GM19397 (cell line): Measurements from ENCODE around the gene VPS37B.
"Not testable (repeated sequence)": the region's sequence is repeated elsewhere in the genome, so short reads cannot be mapped to it uniquely, and the experiment has no call there.

Experiments
- ATAC-seq: cut with Tn5 transposase; IDR thresholded peaks from one replicate; pipeline ENCODE4 v1.9.1; 2021; ENCODE audit warnings: mild to moderate bottlenecking, moderate library complexity; ENCODE audit not compliant: unreplicated experiment

Gene VPS37B

DNA sequence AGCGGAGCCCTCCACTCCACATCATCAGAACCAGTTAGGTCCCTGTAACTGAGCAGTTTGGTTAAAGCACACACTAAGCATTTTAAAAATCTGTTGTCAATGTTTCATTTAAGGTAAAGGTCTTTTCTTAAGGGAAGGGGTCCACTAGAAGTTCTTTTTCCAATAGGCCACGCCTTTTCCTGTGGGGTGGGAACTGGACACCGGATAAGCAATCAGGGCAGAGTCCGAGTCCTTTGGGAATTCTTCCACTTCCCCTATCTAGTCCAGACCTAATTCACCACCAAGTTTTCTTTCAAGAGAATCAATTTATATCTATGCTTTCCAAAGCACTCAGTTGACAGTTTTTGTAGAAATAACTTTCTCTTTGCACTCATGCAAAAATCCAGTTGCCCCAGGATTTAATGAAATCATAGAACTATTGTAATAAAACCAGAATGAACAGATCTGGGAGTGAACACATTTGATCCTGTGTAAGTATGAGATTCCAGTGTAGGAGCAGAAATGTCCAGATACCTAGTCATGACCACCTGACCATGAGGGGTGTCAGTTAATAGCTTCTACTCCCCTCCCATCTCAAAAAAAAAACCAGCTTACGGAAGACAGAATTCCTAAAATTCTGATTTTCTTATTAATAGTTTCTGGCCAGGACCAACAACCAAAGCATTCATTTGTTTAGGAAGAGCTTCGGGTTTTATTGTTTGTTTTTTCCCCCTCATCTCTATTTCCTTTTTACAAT, 11.7 kb downstream of the VPS37B start:
- ATAC-seq = no peak

DNA sequence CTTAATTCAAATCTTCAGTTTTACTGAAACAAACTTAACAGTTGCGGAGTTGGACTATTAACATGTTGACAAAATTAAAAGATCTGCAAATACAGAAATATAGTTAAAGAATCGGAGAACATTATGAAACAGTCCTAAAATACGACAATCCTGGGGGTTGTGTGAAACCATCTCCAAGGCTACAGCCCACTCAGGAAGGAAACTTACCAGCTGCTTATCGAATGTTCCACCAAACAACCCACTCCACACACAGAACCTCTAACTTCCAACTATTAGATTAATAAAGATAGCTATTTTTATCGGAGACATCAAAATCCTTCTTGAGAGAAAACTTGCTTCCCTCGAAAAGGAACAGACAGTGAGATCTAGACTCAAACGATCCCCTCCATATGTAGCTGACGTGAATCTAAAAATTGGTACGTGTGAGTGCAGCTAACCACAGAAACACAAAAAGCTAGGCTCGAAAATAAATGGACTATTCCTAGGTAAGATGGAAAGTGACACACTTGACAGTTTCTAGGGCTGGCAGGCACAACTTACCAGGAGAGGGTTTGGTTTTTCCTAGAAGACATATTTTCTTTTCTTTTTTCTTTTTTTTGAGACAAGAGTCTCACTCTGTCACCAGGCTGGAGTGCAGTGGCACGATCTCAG, 12.9 kb downstream of the VPS37B start:
- no peak for ATAC-seq

DNA sequence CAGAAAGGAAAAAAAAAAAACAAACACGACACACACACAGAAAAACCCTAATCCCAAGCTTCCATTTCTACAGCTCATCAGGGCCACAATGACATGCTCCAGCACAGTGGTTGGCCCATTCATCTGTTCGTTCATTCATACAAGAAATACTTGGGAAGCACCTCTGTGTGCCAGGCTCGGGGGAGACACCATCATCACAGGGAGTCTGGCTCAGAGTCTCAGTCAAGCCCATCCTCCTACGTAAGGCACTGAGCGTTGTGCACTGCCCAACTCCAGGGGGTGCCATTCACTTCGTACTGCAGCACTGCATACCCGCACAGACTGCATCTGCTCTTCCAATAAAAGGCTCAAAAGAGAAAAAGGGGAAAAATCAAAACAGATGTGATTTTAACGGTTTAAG, 15.3 kb downstream of the VPS37B start:
- no peak for ATAC-seq

DNA sequence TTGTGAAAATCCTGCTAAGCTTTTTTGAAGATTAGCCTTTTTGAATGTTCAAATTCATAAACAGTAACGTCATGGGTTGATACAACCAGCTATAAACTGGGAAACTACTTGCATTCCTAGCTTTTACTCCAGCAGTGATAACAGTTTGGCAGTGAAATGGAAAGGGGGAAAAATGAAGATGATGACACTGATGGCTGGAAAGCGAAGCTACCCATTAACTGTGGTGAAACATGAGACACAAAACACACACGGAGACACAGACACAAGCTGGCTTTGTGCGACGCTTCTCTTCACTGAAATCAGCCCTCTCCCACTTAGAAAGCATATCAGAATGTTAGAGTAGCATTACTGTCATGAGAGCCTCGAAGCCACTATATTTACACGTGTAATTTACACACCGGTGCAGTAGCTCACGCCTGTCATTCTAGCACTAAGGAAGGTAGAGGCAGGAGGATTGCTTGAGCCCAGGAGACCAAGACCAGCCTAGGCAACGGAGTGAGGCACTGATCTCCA, 15.7 kb downstream of the VPS37B start:
- ATAC-seq = no peak

DNA sequence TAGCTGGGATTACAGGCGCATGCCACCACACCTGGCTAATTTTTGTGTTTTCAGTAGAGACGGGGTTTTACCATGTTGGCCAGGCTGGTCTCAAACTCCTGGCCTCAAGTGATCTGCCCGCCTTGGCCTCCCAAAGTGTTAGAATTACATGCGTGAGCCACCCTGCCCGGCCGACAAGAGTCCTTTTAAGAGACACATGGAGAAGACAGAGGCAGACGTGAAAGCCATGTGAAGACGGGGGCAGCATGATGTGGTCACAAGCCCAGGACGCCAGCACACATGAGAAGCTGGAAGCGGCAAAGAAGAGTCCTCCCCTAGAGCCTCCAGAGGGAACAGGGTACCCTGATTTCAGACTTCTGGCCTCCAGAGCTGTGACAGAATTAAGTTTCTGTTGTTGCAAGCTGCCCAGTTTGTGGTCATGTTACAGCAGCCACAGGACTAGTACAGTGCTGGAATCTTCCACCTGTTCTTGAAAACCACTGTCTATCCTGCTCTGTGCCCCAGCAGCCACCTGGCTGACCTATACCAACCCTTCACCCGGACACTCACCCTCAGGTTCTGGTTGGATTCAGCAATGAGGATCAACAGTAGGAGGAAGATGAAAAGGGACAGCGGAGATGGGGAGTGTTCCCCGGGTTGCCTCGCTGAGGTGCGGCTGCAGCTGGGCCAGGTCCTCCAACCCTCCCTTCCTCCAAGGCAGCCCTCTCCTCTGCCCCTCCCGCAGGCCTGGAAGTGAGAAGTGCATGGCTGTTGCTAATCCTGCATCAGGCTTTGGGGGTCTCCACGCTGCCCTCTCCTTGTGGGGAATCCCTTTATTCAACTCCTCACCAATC, 16.9 kb downstream of the VPS37B start:
- no peak for ATAC-seq

DNA sequence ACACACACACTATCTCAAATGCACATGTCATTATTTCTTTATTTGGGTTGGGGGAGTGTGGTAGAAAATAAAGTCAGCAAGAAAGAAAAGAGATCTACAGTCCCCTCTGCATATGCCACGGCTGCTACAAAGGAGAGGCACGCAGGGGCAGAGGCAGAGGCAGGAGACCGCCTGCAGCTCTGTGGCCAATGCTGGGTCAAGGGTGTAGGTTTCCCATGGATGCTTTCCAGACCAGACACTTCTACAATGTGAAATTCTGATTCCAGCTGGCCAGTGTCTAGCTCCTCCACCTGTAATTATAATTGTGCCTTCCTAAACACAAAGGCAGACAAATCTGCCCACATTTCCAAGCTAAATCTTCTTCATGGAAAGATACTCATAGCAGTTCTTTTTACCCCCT, 19.2 kb downstream of the VPS37B start:
- no peak for ATAC-seq

DNA sequence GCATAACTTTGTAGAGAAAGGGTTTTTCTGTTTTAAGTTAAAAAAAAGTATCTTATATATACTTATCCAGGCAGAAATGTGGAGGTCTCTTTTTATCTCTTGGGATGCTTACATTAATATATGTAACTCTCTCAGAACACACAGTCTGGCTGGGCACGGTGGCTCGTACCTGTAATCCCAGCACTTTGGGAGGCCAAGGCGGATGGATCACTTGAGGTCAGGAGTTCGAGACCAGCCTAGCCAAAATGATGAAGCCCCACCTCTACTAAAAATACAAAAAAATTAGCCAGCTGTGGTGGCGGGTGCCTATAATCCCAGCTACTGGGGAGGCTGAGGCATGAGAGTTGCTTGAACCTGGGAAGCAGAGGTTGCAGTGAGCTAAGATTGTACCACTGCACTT, 19.6 kb downstream of the VPS37B start:
- ATAC-seq = not testable (repeated sequence)

DNA sequence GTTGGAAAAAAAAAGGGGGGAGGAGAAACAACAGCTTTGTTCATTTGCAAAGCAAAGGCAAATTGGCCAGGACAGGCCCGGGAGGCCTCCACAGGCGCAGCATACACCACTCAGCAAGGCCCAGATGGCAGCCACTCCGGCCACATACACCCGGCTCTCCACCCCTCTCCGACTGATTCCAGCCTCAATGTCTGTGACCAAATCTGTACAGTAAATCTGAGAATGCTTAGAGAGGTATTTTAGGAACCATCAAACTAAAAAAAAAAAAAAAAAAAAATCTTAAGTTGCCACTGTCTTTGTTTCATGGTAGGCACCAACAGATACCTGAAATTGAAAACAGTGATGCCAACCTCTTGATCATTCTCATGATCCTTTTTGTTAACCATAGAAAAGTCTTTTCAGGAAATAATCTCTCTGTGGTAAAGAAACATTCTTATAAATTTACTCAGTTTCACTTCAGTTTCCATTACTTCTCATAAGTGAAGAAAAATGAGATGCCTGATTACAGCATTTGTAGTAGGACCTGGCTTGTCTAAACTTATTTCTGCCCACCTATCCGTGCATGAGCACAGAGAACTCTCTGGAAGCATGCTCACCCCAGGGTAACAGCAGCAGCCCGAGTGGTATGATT, 20.2 kb downstream of the VPS37B start:
- ATAC-seq = no peak

DNA sequence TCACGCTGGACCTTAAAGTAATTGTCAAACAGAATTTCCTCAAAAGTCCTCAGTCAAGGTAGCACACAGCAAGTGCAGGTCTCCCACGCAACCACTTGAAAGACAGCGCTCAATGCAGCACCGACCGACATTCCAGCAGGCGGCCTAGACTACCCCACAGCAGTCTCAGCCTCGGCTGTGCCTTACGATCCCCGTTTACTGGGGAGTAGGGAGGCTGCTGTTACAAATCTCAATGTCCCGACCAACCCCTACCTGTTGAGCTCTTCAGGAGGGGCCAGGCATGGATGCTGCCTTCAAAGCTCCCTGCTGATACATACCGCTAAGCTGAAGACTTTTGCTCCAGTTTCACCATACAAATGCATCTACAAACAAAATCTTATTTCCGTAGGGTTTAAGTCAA, 21.8 kb downstream of the VPS37B start:
- ATAC-seq = no peak

DNA sequence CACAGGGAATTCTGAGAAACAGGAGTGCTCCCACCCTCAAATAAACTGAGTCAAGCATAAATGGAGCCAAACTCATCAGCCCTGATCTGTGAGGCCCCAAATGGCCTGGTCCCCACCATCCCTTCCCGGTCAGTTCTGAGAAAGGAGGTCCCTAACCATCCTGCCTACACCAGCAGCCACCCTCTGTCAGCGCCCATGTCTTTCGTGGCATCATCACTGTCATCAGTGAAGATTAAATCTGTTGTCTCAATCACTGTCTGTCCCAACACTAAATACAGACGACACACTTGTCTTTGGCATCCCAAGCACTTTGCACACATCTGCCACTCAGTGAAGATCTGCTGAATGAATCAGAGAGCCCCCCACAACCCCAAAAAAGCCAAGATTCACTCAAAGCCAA, 22.4 kb downstream of the VPS37B start:
- no peak for ATAC-seq

DNA sequence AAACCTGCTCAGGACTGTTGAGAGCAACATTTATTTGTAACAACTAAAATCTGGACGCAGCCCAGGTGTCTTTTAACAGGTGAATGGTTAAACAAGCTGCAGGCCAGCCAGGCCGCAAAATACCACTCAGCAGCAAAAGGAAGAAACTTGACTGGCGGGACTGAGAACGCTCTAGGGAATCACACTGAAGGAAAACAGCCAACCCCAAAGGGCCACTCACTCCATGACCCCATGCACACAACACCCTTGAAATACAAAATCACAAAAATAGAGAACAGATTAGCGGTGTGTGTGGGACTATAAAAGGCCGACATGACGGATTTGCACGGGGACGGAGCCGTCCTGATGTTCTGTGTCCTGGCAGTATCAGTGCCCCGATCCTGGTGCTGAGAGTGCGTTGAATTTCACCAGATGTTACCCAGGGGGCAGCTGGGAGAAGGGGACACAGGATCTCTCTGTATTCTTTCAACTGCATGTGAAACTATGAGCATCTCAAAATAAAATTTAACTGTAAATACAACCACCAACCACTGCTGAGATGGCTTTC, 23.0 kb downstream of the VPS37B start:
- no peak for ATAC-seq

DNA sequence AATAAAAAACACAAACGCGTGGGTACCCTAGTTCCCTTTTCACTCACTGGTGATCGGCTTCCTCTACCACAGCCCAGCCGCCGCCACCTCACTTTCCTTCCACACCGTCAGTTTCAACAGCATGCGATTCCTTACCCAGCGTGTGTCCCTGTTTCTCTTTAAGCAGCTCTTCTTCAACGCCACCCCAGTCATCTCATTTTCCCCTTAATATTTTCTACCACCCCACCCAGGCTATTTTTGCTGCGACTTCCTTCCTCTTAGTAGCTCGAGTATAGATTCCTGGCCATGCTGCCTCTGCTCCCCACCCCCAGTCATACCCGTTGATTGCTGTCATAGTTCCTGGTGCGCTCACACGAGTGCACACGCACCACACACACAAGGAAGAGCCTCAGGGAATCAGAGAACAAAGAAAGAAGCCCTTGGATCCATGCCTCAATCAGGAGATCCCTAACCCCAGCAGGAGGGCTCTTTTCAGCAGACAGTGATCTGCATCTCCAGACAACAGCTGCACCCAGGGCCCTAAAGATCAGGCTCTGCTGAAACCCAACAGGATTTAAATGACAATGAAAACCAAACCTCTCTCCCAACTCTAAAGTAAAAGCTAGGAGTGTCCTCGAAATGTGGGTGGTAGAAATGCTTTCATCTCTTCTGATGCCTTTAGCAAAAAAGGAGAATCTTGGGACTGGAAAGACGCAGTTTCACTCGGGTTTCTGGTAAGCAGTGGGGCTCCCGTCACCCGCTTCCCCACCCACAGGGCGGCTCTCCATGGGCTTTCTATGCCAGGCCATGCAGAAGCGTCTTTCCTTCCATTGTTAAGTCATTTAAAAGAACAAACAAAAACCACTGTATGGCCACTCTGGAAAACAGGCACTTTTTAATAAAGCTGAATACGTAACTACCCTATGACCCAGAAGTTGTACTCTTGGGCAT, 23.8 kb downstream of the VPS37B start:
- no peak for ATAC-seq

DNA sequence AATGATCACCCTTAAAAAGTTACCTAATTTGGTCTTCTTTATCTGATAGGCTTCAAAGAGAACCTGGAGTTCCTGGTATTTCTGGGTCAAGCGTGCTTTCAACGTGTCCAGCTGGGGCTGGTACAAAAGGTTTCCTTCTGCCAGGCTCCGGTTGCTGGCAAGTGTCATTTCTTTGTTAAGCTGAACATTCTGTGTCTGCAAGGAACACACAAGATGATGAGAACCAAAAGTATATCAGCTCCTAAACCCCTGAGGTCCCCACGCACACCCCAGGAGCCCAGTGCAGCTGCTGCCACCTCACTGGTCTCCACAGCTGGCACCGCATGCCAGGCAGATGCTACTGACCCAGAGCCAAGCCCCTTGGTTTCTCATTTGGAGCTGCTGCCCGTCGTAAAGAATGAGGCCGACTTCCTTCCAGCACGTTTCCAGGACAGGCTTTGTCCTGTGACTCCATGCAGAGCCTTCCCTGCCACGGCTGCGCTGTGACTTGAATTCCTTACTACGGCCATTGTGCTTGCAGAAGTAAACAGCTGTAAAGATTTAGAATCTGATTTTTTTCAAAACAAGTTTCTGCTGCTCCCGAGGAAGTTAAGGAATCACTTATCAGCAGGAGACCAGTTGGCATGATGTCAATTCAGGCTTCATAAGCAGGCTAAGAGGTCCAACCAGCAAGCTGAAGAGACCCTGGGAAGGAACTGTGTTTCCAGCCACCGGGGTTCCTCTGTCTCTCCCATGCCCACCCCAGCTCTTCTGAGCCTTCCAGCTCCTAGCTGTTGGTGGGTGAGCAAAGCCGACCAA, 24.9 kb downstream of the VPS37B start:
- no peak for ATAC-seq

DNA sequence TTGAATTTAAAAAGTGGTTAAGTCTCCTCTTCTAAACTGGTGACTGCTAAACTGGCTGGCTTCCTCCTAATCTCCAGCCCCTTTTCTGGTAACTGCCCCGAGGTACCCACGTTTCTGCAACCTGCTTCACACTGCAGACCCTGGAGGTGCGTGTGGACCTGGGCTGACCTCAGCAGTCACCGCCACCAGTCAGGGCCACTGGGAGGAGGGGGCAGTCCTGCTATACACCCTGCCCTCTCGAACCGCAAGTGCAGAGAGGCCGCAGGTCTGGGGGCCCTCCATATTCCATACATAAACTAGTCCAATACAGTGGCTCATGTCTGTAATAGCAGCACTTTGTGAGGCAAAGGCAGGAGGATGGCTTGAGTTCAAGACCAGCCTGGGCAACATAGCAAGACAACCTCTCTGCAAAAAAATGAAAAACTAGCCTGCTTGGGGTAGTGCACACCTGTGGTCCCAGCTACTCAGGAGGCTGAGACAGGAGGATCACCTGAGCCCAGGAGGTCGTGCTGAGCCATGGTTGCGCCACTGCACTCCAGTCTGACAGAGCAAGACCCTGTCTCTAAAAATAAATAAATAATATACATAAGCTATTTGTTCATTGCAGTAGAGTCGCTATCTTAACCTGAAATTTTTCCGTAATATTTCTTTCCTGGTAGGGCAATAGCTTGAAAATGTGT, 25.6 kb downstream of the VPS37B start:
- ATAC-seq = no peak

DNA sequence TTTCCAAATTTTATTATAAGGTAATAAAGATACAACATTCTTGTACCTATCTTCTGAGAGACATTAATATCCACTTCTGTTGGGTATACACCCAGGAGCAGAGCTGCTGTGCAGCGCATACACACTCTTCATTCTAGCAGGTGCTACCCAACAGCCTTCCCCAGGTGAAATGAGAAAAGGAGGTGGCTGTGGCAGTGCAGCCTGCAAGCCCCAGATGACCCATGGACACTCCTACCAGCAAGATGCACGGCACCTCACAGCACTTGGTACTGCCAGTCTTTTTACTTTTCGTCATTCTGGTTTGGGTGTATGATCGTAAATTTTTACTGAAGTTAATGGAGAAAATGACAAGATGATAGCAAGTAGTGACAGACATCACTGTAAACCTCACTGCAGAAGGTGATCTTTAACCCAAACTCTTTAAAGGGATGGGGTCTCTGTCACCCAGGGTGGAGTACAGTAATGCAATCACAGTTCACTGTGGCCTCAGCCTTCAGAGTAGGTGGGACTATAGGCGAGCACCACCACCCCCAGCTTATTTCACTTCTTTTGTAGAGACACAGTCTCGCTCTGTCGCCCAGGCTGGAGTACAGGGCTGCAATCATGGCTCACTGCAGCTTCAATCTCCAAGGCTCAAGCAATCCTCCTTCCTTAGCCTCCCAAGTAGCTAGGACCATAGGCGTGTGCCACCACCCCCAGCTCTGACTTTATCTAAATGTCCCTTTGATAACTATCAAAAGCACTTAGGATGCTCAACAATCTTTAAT, 26.5 kb downstream of the VPS37B start:
- no peak for ATAC-seq

DNA sequence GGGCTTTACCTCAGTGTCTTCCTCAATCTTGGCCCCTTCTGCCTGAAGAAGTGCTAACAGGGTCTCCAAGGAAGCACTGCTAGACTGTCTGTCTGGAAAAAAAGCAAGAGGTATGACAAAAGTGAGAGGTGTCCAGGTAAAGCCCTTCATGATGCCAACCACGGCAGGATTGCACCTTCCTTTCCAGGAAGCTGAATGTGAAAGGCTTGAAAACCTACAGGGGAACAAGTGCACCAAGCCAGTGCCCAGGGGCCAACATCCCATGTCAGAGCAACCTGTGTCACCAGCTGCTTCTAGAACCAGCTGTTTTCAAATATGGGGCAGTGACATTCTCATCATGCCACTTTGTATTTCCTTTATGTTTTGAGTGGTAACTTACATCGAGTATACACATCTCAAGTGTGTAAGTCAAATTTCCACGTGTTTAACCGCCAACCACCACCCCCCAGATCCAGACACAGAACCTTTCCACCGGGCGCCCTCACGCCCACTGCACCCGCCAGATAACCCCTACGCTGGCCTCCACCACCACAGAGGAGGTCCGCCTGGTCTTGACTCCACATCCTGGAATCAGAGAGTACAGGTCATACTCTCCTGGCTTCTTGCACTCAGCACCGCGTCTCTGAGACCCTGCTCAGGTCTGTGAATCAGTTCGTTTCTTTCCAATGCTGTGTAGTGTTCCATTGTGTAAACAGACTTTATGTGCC, 27.3 kb downstream of the VPS37B start:
- ATAC-seq = no peak
